ENCODE data around the gene LAP3. TPM values are rescaled to one million over a fixed set of nuclear protein-coding genes. Genes with fewer than 3 reads are reported as not detected.
A peak's percentile ranks its signal among the peaks of the same experiment; 100 is the strongest.

LAP3 gene
- total RNA-seq, 2 experiments from 2014 or later, result 109 to 111 TPM

DNA sequence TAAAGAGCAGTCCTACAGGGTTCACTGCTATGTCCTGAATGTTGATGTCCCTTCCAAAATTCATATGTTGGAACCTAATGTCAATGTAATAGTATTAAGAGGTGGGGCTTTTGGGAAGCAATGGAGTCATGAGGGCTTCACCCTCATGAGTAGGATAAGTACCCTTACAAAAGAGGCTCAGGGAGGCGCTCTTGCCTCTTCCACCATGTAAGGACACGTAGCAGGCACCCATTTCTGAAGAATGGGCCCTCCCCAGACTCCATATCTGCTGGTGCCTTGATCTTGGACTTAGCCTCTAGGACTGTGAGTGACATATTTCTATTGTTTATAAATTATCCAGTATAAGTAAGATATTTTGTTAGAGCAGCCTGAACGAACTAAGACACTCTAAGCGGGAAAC is 53.2 kb downstream of the LAP3 start:
- peaks cover 38% of the 10 kb centered on the region for H3K36me3 Mint-ChIP-seq (ENCODE audit: low read depth)
- CTCF ChIA-PET, result interaction anchor here (1.1 kb wide), 1 partner anchor 81 kb away, joined by 5 read pairs; no protein-coding TSS in a partner anchor
- no peak for DNase-seq
- no peaks in the 10 kb centered on the region for H3K27me3 Mint-ChIP-seq (ENCODE audit: low read depth)
- no peaks in the 10 kb centered on the region for H3K9me3 Mint-ChIP-seq
- intact Hi-C loops (cut with micrococcal nuclease), result no loop called here
- no peak overlapping the region for H3K4me3 Mint-ChIP-seq
- H3K27ac Mint-ChIP-seq, result no peak overlapping the region
- H3K4me1 Mint-ChIP-seq (ENCODE audit: low read depth), result peaks cover 6% of the 10 kb centered on the region

- Mint-ChIP-seq H3K4me1 (ENCODE audit: low read depth) (peaks cover 3% of the 10 kb centered on the region), H3K36me3 (ENCODE audit: low read depth) (peaks cover 19% of the 10 kb centered on the region), H3K4me3 (no peak overlapping the region), H3K27me3 (ENCODE audit: low read depth) (no peaks in the 10 kb centered on the region), H3K27ac (no peak overlapping the region), H3K9me3 (no peaks in the 10 kb centered on the region)
- no peak for DNase-seq
- intact Hi-C loops (cut with micrococcal nuclease), result no loop called here
- CTCF ChIA-PET, result interaction anchor here (0.7 to 6.1 kb wide), 3 partner anchors 81 to 85 kb away, joined by 3 to 53 read pairs (median 8); no protein-coding TSS in a partner anchor
Observed at GRCh38 chr4:17633600-17633999, 56.6 kb downstream of the LAP3 start.

DNA sequence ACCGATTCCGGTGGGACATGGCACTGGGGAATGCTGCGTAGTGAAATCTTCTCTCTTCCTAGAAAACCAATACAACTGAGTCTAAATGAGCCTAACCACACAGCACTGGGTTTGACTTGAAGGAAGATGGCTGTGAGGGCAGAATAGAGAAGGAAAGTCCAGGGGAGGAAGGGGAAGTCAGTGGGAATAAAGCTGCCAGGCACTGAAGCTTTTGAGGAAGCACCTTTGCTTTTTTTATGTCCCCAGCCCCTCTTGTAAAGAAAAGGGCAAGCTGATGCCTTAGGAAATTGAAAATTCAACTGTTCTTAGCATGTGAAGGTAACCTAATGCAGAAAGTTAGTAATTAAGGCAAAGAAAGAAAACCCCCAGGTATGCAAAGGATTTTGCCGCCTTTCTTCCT is 58.1 kb downstream of the LAP3 start:
- CTCF ChIA-PET, result interaction anchor here (3.0 to 6.1 kb wide), 2 partner anchors 21 to 87 kb away, joined by 19 to 53 read pairs; partner anchors contain the start of gene MED28
- Mint-ChIP-seq H3K27ac (peak overlapping the region; percentile 50), H3K4me3 (no peak overlapping the region), H3K36me3 (ENCODE audit: low read depth) (peaks cover 16% of the 10 kb centered on the region), H3K4me1 (ENCODE audit: low read depth) (no peaks in the 10 kb centered on the region), H3K9me3 (no peaks in the 10 kb centered on the region), H3K27me3 (ENCODE audit: low read depth) (no peaks in the 10 kb centered on the region)
- no peak for DNase-seq
- intact Hi-C loops (cut with micrococcal nuclease), result loop anchor here (5.0 kb wide), 1 partner anchor 957 kb away; no protein-coding TSS in a partner anchor

GRCh38 chr4:17636341-17636695 is 59.3 kb downstream of the LAP3 start:
- no peaks in the 10 kb centered on the region for H3K27me3 Mint-ChIP-seq (ENCODE audit: low read depth)
- no peaks in the 10 kb centered on the region for H3K9me3 Mint-ChIP-seq
- H3K4me1 Mint-ChIP-seq (ENCODE audit: low read depth), result no peaks in the 10 kb centered on the region
- no peak overlapping the region for H3K4me3 Mint-ChIP-seq
- DNase-seq, result no peak
- H3K36me3 Mint-ChIP-seq (ENCODE audit: low read depth), result peaks cover 14% of the 10 kb centered on the region
- CTCF ChIA-PET, result interaction anchor here (0.7 to 6.1 kb wide), 15 partner anchors 9 to 174 kb away, joined by 3 to 53 read pairs (median 4); partner anchors contain the start of genes DCAF16 and MED28
- intact Hi-C loops (cut with micrococcal nuclease), result loop anchor here (1.0 to 5.0 kb wide), 4 partner anchors 58 to 956 kb away; no protein-coding TSS in a partner anchor
- no peak overlapping the region for H3K27ac Mint-ChIP-seq

DNA sequence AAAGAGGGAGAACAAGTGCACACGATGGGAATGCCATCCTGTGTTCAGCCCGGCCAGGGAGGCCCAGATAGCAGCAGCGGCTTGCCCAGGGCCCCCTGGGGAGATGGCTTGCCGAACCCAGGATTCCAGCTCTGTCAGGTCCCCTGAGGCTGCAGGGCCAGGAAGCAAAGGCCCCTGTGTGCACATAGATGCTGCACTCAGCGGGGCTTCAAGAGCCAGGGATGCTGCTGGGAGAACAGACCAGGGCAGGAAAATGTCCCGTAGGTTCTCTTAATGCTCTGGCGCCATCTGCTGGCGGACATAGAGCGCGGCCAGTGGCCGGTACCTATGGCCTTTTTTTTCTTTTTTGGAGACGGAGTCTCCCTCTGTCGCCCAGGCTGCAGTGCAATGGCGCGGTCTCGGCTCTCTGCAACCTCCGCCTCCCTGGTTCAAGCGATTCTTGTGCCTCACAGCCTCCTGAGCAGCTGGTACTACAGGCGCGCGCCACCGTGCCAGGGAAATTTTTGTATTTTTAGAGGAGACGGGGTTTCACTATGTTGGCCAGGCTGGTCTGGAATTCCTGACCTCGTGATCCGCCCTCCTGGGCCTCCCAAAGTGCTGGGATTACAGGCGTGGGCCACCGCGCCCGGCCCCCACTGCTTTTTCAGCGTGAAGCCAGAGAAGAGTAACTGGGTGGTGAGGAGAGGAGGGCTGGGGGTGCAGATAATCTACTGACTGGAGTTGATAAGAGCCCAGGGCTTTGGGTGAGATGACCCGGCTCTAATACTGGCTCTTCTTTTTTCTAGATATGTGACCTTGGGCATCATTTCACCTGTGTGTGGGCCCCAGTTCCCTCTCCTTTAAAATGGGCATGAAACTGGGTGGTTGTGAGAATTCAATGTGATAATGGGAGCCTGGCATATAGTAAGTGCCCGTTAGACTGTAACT is 60.0 kb downstream of the LAP3 start:
- H3K4me1 Mint-ChIP-seq (ENCODE audit: low read depth), result no peaks in the 10 kb centered on the region
- H3K27me3 Mint-ChIP-seq (ENCODE audit: low read depth), result no peaks in the 10 kb centered on the region
- DNase-seq, result peak; percentile 82
- CTCF ChIA-PET, result interaction anchor here (0.6 to 6.1 kb wide), 16 partner anchors 9 to 162 kb away, joined by 3 to 53 read pairs (median 4); partner anchors contain the start of gene MED28
- intact Hi-C loops (cut with micrococcal nuclease), result loop anchor here (1.0 to 5.0 kb wide), 4 partner anchors 59 to 955 kb away; no protein-coding TSS in a partner anchor
- H3K36me3 Mint-ChIP-seq (ENCODE audit: low read depth), result peaks cover 12% of the 10 kb centered on the region
- no peaks in the 10 kb centered on the region for H3K9me3 Mint-ChIP-seq
- H3K27ac Mint-ChIP-seq, result no peak overlapping the region
- no peak overlapping the region for H3K4me3 Mint-ChIP-seq

DNA sequence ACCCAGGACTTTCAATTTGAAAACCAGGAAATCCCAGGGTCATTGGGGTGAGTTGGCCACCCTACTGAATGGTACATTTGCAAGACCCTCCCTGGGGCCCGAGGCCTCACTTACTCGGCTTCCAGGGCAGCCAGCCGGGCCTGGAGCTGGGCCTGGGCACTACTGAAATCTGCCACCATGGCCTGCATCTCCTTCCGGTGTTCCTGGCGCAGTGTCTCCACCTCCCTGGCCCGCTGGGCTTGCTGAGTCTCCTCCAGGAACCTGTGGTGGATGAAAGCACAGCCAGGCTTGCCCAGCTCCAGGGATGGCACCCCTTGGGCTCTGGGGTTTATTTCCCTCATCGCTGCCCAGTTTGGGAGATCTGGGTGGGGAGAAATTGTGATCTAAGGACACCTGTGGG is 62.1 kb downstream of the LAP3 start:
- Mint-ChIP-seq H3K27me3 (ENCODE audit: low read depth) (no peaks in the 10 kb centered on the region), H3K4me1 (ENCODE audit: low read depth) (no peaks in the 10 kb centered on the region), H3K9me3 (no peaks in the 10 kb centered on the region), H3K36me3 (ENCODE audit: low read depth) (peaks cover 13% of the 10 kb centered on the region), H3K27ac (no peak overlapping the region), H3K4me3 (no peak overlapping the region)
- no peak for DNase-seq
- intact Hi-C loops (cut with micrococcal nuclease), result loop anchor here (5.0 kb wide), 1 partner anchor 953 kb away; no protein-coding TSS in a partner anchor
- CTCF ChIA-PET, result interaction anchor here (6.1 kb wide), 1 partner anchor 91 kb away, joined by 53 read pairs; no protein-coding TSS in a partner anchor

DNA sequence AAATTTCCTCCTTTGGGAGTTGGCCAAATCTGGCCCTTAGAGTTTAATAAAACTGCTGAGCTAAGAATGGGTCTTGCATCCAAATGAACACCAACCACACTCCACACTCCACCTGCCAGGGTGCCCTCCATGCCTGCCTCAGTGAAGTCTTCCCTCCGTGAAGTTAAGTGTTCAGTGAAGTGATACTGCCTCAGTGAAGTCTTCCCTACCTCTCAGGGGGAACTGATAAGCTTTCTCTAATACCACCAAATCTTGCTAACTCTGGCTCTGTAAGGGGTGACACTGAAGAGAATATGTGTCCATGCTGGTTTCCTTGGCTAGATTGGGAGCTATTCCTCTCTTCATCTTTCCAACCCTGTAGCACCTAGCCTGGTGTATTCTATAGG is 65.4 kb downstream of the LAP3 start:
- Mint-ChIP-seq H3K36me3 (ENCODE audit: low read depth) (peaks cover 7% of the 10 kb centered on the region), H3K9me3 (no peaks in the 10 kb centered on the region), H3K4me1 (ENCODE audit: low read depth) (no peaks in the 10 kb centered on the region), H3K4me3 (no peak overlapping the region), H3K27ac (no peak overlapping the region), H3K27me3 (ENCODE audit: low read depth) (no peaks in the 10 kb centered on the region)
- no peak for DNase-seq
- intact Hi-C loops (cut with micrococcal nuclease), result no loop called here
- CTCF ChIA-PET, result no interaction called here

- DNase-seq, result no peak
- Mint-ChIP-seq H3K9me3 (no peaks in the 10 kb centered on the region), H3K27ac (no peak overlapping the region), H3K27me3 (ENCODE audit: low read depth) (no peaks in the 10 kb centered on the region), H3K4me1 (ENCODE audit: low read depth) (peaks cover 17% of the 10 kb centered on the region), H3K36me3 (ENCODE audit: low read depth) (peaks cover 7% of the 10 kb centered on the region), H3K4me3 (no peak overlapping the region)
- CTCF ChIA-PET, result interaction anchor here (1.0 to 3.3 kb wide), 3 partner anchors 9 to 159 kb away, joined by 3 to 8 read pairs (median 3); no protein-coding TSS in a partner anchor
- intact Hi-C loops (cut with micrococcal nuclease), result no loop called here
Observed at GRCh38 chr4:17646693-17647092, 69.7 kb downstream of the LAP3 start.

- Mint-ChIP-seq H3K9me3 (no peaks in the 10 kb centered on the region), H3K27me3 (ENCODE audit: low read depth) (no peaks in the 10 kb centered on the region), H3K4me3 (no peak overlapping the region), H3K36me3 (ENCODE audit: low read depth) (peaks cover 7% of the 10 kb centered on the region), H3K4me1 (ENCODE audit: low read depth) (peaks cover 19% of the 10 kb centered on the region), H3K27ac (no peak overlapping the region)
- intact Hi-C loops (cut with micrococcal nuclease), result no loop called here
- DNase-seq, result no peak
- CTCF ChIA-PET, result interaction anchor here (1.0 to 3.3 kb wide), 3 partner anchors 10 to 159 kb away, joined by 3 to 8 read pairs (median 3); no protein-coding TSS in a partner anchor
Observed at GRCh38 chr4:17647176-17647806, 70.3 kb downstream of the LAP3 start.

DNA sequence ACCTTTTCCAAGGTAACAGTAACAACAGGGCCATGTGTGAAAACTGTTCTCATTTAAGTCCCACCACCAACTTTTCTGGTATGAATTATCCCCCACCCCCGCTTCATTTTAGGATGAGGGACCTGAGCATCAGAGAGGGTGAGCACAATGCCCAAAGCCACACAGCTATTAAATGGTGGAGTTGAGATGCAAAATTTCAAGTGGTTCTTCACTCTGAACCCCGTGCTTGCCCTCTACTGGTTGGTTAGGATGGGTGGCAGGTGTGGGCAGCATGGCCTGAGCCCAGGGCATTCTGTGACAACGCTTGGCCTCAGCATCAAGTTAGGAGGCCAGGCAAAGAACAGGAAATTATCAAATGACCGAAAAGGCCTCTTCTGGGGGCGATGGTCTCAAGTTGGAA is 70.9 kb downstream of the LAP3 start:
- no peaks in the 10 kb centered on the region for H3K27me3 Mint-ChIP-seq (ENCODE audit: low read depth)
- peaks cover 22% of the 10 kb centered on the region for H3K4me1 Mint-ChIP-seq (ENCODE audit: low read depth)
- intact Hi-C loops (cut with micrococcal nuclease), result no loop called here
- H3K4me3 Mint-ChIP-seq, result no peak overlapping the region
- H3K36me3 Mint-ChIP-seq (ENCODE audit: low read depth), result peaks cover 3% of the 10 kb centered on the region
- H3K9me3 Mint-ChIP-seq, result no peaks in the 10 kb centered on the region
- CTCF ChIA-PET, result interaction anchor here (3.3 kb wide), 1 partner anchor 99 kb away, joined by 8 read pairs; no protein-coding TSS in a partner anchor
- H3K27ac Mint-ChIP-seq, result no peak overlapping the region
- DNase-seq, result no peak

DNA sequence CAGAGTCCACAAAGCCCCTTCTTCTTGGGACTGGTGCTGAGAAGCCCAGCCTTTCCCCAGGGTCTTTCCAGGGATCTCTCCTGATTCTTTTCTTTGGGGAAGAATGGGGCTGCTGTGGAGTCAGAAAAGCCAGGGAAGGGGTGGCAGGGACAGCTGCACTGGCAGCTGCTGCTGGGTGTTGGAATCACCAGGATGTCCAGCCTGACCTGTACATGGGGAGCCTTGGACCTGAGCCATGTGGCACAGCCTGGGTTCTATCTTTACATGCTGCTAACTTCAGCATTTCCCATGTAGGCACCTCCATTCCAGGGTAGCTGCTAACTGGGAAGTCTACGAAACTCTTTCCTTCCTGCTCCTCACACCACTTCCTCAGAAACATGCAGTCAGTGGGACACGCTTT is 73.4 kb downstream of the LAP3 start:
- H3K9me3 Mint-ChIP-seq, result no peaks in the 10 kb centered on the region
- DNase-seq, result no peak
- CTCF ChIA-PET, result no interaction called here
- H3K36me3 Mint-ChIP-seq (ENCODE audit: low read depth), result no peaks in the 10 kb centered on the region
- no peak overlapping the region for H3K27ac Mint-ChIP-seq
- H3K4me1 Mint-ChIP-seq (ENCODE audit: low read depth), result peaks cover 22% of the 10 kb centered on the region
- intact Hi-C loops (cut with micrococcal nuclease), result no loop called here
- H3K4me3 Mint-ChIP-seq, result no peak overlapping the region
- no peaks in the 10 kb centered on the region for H3K27me3 Mint-ChIP-seq (ENCODE audit: low read depth)

DNA sequence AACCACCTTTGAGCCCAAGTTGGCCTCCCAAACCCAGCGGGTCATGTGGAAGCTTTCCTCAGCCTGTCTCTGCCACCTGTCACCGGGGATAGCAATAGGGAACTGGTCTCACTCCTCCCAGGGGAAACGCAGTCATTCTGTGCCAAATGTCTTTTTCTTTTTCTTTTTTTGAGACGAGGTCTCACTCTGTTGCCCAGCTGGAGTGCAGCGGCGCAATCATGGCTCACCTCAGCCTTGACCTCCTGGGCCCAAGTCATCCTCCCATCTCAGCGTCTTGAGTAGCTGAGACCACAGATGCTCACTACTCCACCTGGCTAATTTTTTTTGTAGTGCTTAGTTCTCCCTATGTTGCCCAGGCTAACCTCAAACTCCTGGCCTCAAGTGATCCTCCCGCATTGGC is 77.7 kb downstream of the LAP3 start:
- Mint-ChIP-seq H3K27ac (no peak overlapping the region), H3K27me3 (ENCODE audit: low read depth) (no peaks in the 10 kb centered on the region), H3K4me1 (ENCODE audit: low read depth) (peaks cover 20% of the 10 kb centered on the region), H3K4me3 (no peak overlapping the region), H3K9me3 (no peaks in the 10 kb centered on the region), H3K36me3 (ENCODE audit: low read depth) (no peaks in the 10 kb centered on the region)
- intact Hi-C loops (cut with micrococcal nuclease), result no loop called here
- CTCF ChIA-PET, result no interaction called here
- no peak for DNase-seq

Measured in activated naive CD4-positive, alpha-beta T cell treated with anti-CD3 and anti-CD28 coated beads for 36 hours (primary cell).